PC-9 (cell line): ENCODE results near the gene ZNHIT2. TPM values are rescaled to one million over a fixed set of nuclear protein-coding genes. Genes with fewer than 3 reads are reported as not detected.

ENCODE experiments used
- BruUV-seq: library from RNA; stranded (reverse); fragments of 400-500 nt; replicated peaks from 2 replicates; lab custom pipeline; 2021; lab: Mats Ljungman, UMichigan
- CTCF ChIA-PET: fragments of 300-600 bp; sonication (Branson Sonifier 250); formaldehyde crosslinking; loops from one replicate; lab custom pipeline; 2022; ENCODE audit warnings: antibody characterized with exemption; lab: Charles Lee
- POLR2A ChIA-PET: fragments of 300-600 bp; sonication (Branson Sonifier 250); formaldehyde crosslinking; loops from one replicate; lab custom pipeline; 2022; ENCODE audit warnings: antibody characterized with exemption; ENCODE audit not compliant: unreplicated experiment; lab: Charles Lee
- DNase-seq, 2 experiments: peaks; one replicate each; pipeline versions ENCODE4 v3.0.0 to v3.0.0-alpha.2; 2015 to 2022; ENCODE audit warnings: mixed read lengths in 1 of 2
- H2AFZ ChIP-seq: fragments of 200-600 bp; sonication (generic); 2 replicates; pipeline ENCODE4 v1.8.1; 2017; ENCODE audit warnings: antibody characterized with exemption
- H3F3A ChIP-seq: fragments of 200-600 bp; sonication (generic); 2 replicates; pipeline ENCODE4 v1.8.1; 2017; ENCODE audit warnings: antibody characterized with exemption, mild to moderate bottlenecking, low read depth; ENCODE audit not compliant: insufficient read depth
- H3K27ac ChIP-seq: fragments of 200-600 bp; sonication (generic); 2 replicates; pipeline ENCODE4 v1.6.1; 2016; ENCODE audit warnings: mixed run types
- H3K27me3 ChIP-seq: fragments of 200-600 bp; sonication (generic); 2 replicates; pipeline ENCODE4 v1.6.1; 2016; ENCODE audit warnings: low read depth, mixed run types; ENCODE audit not compliant: insufficient read depth
- H3K36me3 ChIP-seq: fragments of 200-600 bp; sonication (generic); 2 replicates; pipeline ENCODE4 v1.6.1; 2016; ENCODE audit warnings: low read depth, mixed run types
- H3K4me1 ChIP-seq: fragments of 200-600 bp; sonication (generic); replicated peaks from 2 replicates; pipeline ENCODE4 v1.6.1; 2016; ENCODE audit warnings: mixed run types; ENCODE audit not compliant: insufficient read depth
- H3K4me2 ChIP-seq: fragments of 200-600 bp; sonication (generic); 2 replicates; pipeline ENCODE4 v1.6.1; 2017; ENCODE audit warnings: mixed run types
- H3K4me3 ChIP-seq: fragments of 200-600 bp; sonication (generic); 2 replicates; pipeline ENCODE4 v1.6.1; 2016; ENCODE audit warnings: mixed run types
- H3K79me2 ChIP-seq: fragments of 200-600 bp; sonication (generic); 2 replicates; pipeline ENCODE4 v1.6.1; 2017; ENCODE audit warnings: low read depth, mixed run types
- H3K9me2 ChIP-seq: fragments of 200-600 bp; sonication (generic); 2 replicates; pipeline ENCODE4 v1.8.1; 2017; ENCODE audit warnings: mild to moderate bottlenecking; ENCODE audit not compliant: insufficient read depth
- H3K9me3 ChIP-seq: fragments of 200-600 bp; sonication (generic); 2 replicates; pipeline ENCODE4 v1.8.1; 2016; ENCODE audit warnings: low read depth; ENCODE audit not compliant: insufficient read depth
- H4K20me1 ChIP-seq: fragments of 200-600 bp; sonication (generic); 2 replicates; pipeline ENCODE4 v1.8.1; 2017; ENCODE audit not compliant: insufficient read depth
- CTCF ChIP-seq: fragments of 200-600 bp; sonication (generic); conservative IDR thresholded peaks from 2 replicates; pipeline ENCODE4 v1.6.1; 2017; ENCODE audit warnings: mixed run types, antibody characterized with exemption, mild to moderate bottlenecking, moderate library complexity
- EZH2 ChIP-seq: fragments of 200-600 bp; sonication (generic); IDR thresholded peaks from 2 replicates; pipeline ENCODE4 v1.8.0; 2017; ENCODE audit warnings: antibody characterized with exemption, low read depth
- intact Hi-C: fragments of 100-400 bp; cut with micrococcal nuclease; formaldehyde crosslinking; loops from one replicate; pipeline ENCODE4 v1.10.0; 2022; ENCODE audit not compliant: unreplicated experiment
- total RNA-seq: library from RNA; stranded (reverse); gene quantifications from 2 replicates; pipeline ENCODE4 v1.2.3, GENCODE V29; 2021

ZNHIT2 gene
- total RNA-seq, 1 experiment from 2014 or later: 13.7 TPM

GRCh38 chr11:65103476-65103875 is 14.0 kb downstream of the ZNHIT2 start:
- peaks cover 29% of the 10 kb centered on the region for H3K79me2 ChIP-seq
- H3F3A ChIP-seq: peaks cover 26% of the 10 kb centered on the region
- intact Hi-C loops: no loop called here
- 0 out of 2 replicates have a peak, but pooled peaks cover 2% of the 10 kb centered on the region for H3K36me3 ChIP-seq
- peaks cover 8% of the 10 kb centered on the region for H3K4me1 ChIP-seq
- BruUV-seq: no TSS peak
- no peak overlapping the region for H3K4me2 ChIP-seq
- DNase-seq: no peak
- no peak overlapping the region for H3K4me3 ChIP-seq
- CTCF ChIA-PET: interaction anchor here (0.7 kb wide), 1 partner anchor 520 kb away, joined by 4 read pairs; no protein-coding TSS in a partner anchor
- TF ChIP-seq EZH2 (no peak), CTCF (no peak)
- no peak overlapping the region for H3K27ac ChIP-seq
- H4K20me1 ChIP-seq: no peaks in the 10 kb centered on the region; the same call in 1 of the 2 replicates
- H3K9me3 ChIP-seq: no peaks in the 10 kb centered on the region
- H3K9me2 ChIP-seq: no peaks in the 10 kb centered on the region
- POLR2A ChIA-PET: no interaction called here
- H3K27me3 ChIP-seq: no peaks in the 10 kb centered on the region
- no peak overlapping the region for H2AFZ ChIP-seq

GRCh38 chr11:65102142-65103095 is 15.1 kb downstream of the ZNHIT2 start:
- Histone ChIP-seq H3K4me1 (peaks cover 10% of the 10 kb centered on the region), H3F3A (peaks cover 27% of the 10 kb centered on the region), H3K9me3 (no peaks in the 10 kb centered on the region), H3K79me2 (peaks cover 39% of the 10 kb centered on the region), H3K9me2 (no peaks in the 10 kb centered on the region), H4K20me1 (no peaks in the 10 kb centered on the region; the same call in 1 of the 2 replicates), H2AFZ (no peak overlapping the region), H3K36me3 (0 out of 2 replicates have a peak, but pooled peaks cover 6% of the 10 kb centered on the region), H3K4me3 (no peak overlapping the region), H3K27ac (no peak overlapping the region), H3K27me3 (no peaks in the 10 kb centered on the region), H3K4me2 (no peak overlapping the region)
- DNase-seq: no peak
- BruUV-seq: no TSS peak
- no peak for TF ChIP-seq EZH2
- TF ChIP-seq CTCF: no peak
- POLR2A ChIA-PET: interaction anchor here (0.5 to 1.1 kb wide), 3 partner anchors 14 to 184 kb away, joined by 3 to 5 read pairs (median 3); no protein-coding TSS in a partner anchor
- intact Hi-C loops: no loop called here
- CTCF ChIA-PET: interaction anchor here (0.7 kb wide), 2 partner anchors 519 to 724 kb away, joined by 4 to 15 read pairs; no protein-coding TSS in a partner anchor

- Histone ChIP-seq H3K4me3 (no peak overlapping the region), H3K79me2 (peaks cover 46% of the 10 kb centered on the region), H3K27ac (peak overlapping the region; percentile 71), H3K9me3 (no peaks in the 10 kb centered on the region), H3F3A (peaks cover 32% of the 10 kb centered on the region), H3K36me3 (peaks cover 11% of the 10 kb centered on the region; the same call in 1 of the 2 replicates), H3K27me3 (no peaks in the 10 kb centered on the region), H4K20me1 (no peaks in the 10 kb centered on the region; the same call in 1 of the 2 replicates), H2AFZ (no peak overlapping the region), H3K4me1 (peaks cover 18% of the 10 kb centered on the region), H3K9me2 (no peaks in the 10 kb centered on the region), H3K4me2 (peak overlapping the region; percentile 37)
- intact Hi-C loops: no loop called here
- no peak for TF ChIP-seq EZH2
- TF ChIP-seq CTCF: peak; percentile 50
- DNase-seq: no peak
- CTCF ChIA-PET: no interaction called here
- no TSS peak for BruUV-seq
- POLR2A ChIA-PET: interaction anchor here (0.6 kb wide), 1 partner anchor 15 kb away, joined by 3 read pairs; no protein-coding TSS in a partner anchor
Observed at GRCh38 chr11:65100674-65101350, 16.7 kb downstream of the ZNHIT2 start.
